HepG2 (cell line): ENCODE measurements around the gene MTO1. TPM values are rescaled to one million over a fixed set of nuclear protein-coding genes. Genes with fewer than 3 reads are reported as not detected.

Source experiments
- BHLHE40 ChIP-seq: IDR thresholded peaks from 2 replicates; pipeline ENCODE4 v1.6.1; 2011; ENCODE audit warnings: low read length, improper control_type of control experiment
- CENPBD1 ChIP-seq: sonication (generic); formaldehyde crosslinking; IDR thresholded peaks from 2 replicates; pipeline ENCODE4 v1.8.0; 2022; ENCODE audit warnings: missing genetic modification reagents, low read depth, mild to moderate bottlenecking, borderline replicate concordance
- HOMEZ ChIP-seq: IDR thresholded peaks from 2 replicates; pipeline ENCODE4 v1.6.1; 2016; ENCODE audit warnings: low read depth
- KAT2B ChIP-seq: fragments of 150-350 bp; IDR thresholded peaks from 2 replicates; pipeline ENCODE4 v1.6.1; 2014; ENCODE audit warnings: low read depth, low read length, borderline replicate concordance
- KDM5A ChIP-seq: fragments of 200-600 bp; sonication (generic); IDR thresholded peaks from 2 replicates; pipeline ENCODE4 v1.7.0; 2018; ENCODE audit warnings: antibody characterized with exemption, mild to moderate bottlenecking, low read length, borderline replicate concordance
- KMT2A ChIP-seq: sonication (generic); formaldehyde crosslinking; IDR thresholded peaks from 2 replicates; pipeline ENCODE4 v1.4.0; 2020; ENCODE audit warnings: missing genetic modification reagents
- MLLT10 ChIP-seq: sonication (generic); formaldehyde crosslinking; IDR thresholded peaks from 2 replicates; pipeline ENCODE4 v1.4.0; 2020; ENCODE audit warnings: missing genetic modification reagents
- NFYB ChIP-seq: sonication (generic); formaldehyde crosslinking; IDR thresholded peaks from 2 replicates; pipeline ENCODE4 v1.4.0; 2020; ENCODE audit warnings: missing genetic modification reagents
- NR0B2 ChIP-seq: sonication (generic); formaldehyde crosslinking; IDR thresholded peaks from 2 replicates; pipeline ENCODE4 v1.4.0; 2020; ENCODE audit warnings: mild to moderate bottlenecking, missing genetic modification reagents
- PRDM15 ChIP-seq: sonication (generic); formaldehyde crosslinking; IDR thresholded peaks from 2 replicates; pipeline ENCODE4 v1.4.0; 2020; ENCODE audit warnings: missing genetic modification reagents
- ZBTB39 ChIP-seq: sonication (generic); formaldehyde crosslinking; IDR thresholded peaks from 2 replicates; pipeline ENCODE4 v1.5.0; 2020; ENCODE audit warnings: missing genetic modification reagents
- ZNF24 ChIP-seq: fragments of 450-650 bp; IDR thresholded peaks from 2 replicates; pipeline ENCODE4 v1.6.1; 2017; ENCODE audit warnings: antibody characterized with exemption, mild to moderate bottlenecking
- ZNF263 ChIP-seq: sonication (generic); formaldehyde crosslinking; IDR thresholded peaks from 2 replicates; pipeline ENCODE4 v1.4.0; 2020; ENCODE audit warnings: missing genetic modification reagents
- ZNF609 ChIP-seq: sonication (generic); formaldehyde crosslinking; IDR thresholded peaks from 2 replicates; pipeline ENCODE4 v1.4.0; 2020; ENCODE audit warnings: mild to moderate bottlenecking, missing genetic modification reagents, borderline replicate concordance
- ZNF644 ChIP-seq: IDR thresholded peaks from 2 replicates; pipeline ENCODE4 v1.6.1; 2016; ENCODE audit warnings: low read depth
- ZNF790 ChIP-seq: sonication (generic); formaldehyde crosslinking; IDR thresholded peaks from 2 replicates; pipeline ENCODE4 v1.8.0; 2022; ENCODE audit warnings: missing genetic modification reagents, mild to moderate bottlenecking, borderline replicate concordance
- polyA plus RNA-seq, 8 experiments: library from polyadenylated mRNA; depleted of rRNA in 3 of 8; stranded (reverse) in 7 of 8; unstranded in 1 of 8; fragments of >200 nt; fragmentation: Illumina TruSeq in 4 of 8; extraction: Trizol in 4 of 8; gene quantifications; 2 replicates each; pipeline versions ENCODE4 v1.2.1 to v1.2.3, GENCODE V29; 2011 to 2016; ENCODE audit warnings: low read depth in 4 of 8, missing spikeins in 1 of 8, mixed read lengths in 1 of 8; ENCODE audit not compliant: insufficient read depth in 1 of 8
- total RNA-seq, 5 experiments: library from RNA; depleted of rRNA; stranded (reverse); fragments of >200 nt; fragmentation: Illumina TruSeq; extraction: Trizol; gene quantifications; 2 replicates each; pipeline ENCODE4 v1.2.3, GENCODE V29; 2016; ENCODE audit warnings: low read depth in 1 of 5

The MTO1 gene
- total and polyA plus RNA-seq, 2 of the 13 experiments (the other 11 are each of a cell fraction or from before 2014, with no cell fraction given), result 21.1 to 45.3 TPM

GRCh38 chr6:73521351-73521985, 59.9 kb downstream of the MTO1 start (continued):
- TF ChIP-seq PRDM15 (CRISPR knock-in tag), result no peak
- no peak for TF ChIP-seq ZBTB39 (CRISPR knock-in tag)
- TF ChIP-seq KAT2B, result no peak
- no peak for TF ChIP-seq ZNF24
- TF ChIP-seq ZNF263, result no peak
- TF ChIP-seq MLLT10 (CRISPR knock-in tag), result no peak
- TF ChIP-seq ZNF644 (CRISPR knock-in tag), result no peak
- no peak; the same call in 1 of the 2 replicates for TF ChIP-seq ZNF609 (CRISPR knock-in tag)
- no peak for TF ChIP-seq BHLHE40
- TF ChIP-seq ZNF790 (CRISPR knock-in tag), result no peak
- 0 out of 2 replicates have a peak, but pooled peaks have one; percentile 17 for TF ChIP-seq NR0B2
- no peak; the same call in 1 of the 2 replicates for TF ChIP-seq KMT2A
- TF ChIP-seq KDM5A, result peak; percentile 22; the same call in 1 of the 2 replicates
- 0 out of 2 replicates have a peak, but pooled peaks have one; percentile 16 for TF ChIP-seq NFYB (CRISPR knock-in tag)
- TF ChIP-seq CENPBD1 (CRISPR knock-in tag), result no peak
- TF ChIP-seq HOMEZ (CRISPR knock-in tag), result no peak
